Measurements from ENCODE around the gene TRMT13. TPM values are rescaled to one million over a fixed set of nuclear protein-coding genes. Genes with fewer than 3 reads are reported as not detected.

Gene TRMT13
- total and polyA plus RNA-seq, 2 of the 13 experiments (the other 11 are each of a cell fraction or from before 2014, with no cell fraction given), result 10.0 to 12.4 TPM

DNA sequence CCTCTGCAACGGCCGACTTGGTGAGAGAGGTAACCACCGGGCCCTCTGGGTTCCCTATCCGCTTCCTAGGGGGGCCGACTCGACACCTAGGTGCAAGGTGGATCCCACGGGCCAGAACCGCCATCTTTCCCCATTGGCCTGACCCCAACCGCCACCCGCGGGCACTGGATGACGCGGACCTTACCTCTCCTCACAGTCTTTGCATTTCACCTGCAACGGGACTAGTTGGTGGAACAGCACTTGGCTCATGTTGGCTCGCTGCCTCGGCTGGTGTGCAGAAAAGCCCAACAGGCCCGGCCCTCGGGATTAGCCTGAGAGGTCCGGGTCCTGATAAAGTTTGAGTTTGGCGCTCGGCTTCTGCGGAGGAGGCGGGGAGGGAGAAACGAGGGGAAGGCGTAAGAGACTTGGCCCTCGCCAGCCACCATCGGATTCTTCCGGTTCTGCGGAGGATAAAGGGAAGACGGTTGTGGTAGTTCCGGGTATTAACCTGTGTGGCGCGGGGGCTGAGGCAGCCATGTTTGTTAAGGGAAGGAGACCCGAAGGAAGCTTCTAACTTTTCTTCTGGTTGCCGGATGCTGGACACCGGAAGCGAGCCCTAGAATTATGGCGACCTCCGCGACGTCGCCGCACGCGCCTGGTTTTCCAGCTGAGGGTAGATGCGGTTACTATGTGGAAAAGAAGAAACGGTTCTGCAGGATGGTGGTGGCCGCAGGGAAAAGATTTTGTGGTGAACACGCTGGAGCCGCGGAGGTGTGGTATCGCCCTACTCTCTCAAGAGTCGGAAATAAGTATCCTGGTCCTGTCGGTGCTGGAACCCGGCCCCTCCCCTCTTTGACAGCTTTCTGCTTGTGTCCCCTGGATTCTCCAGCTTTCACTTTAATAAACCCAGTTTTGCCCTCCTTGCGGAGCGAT lies at the start of gene TRMT13, which contains the start of gene SASS6 (continued):
- TF ChIP-seq, protein P1, sequence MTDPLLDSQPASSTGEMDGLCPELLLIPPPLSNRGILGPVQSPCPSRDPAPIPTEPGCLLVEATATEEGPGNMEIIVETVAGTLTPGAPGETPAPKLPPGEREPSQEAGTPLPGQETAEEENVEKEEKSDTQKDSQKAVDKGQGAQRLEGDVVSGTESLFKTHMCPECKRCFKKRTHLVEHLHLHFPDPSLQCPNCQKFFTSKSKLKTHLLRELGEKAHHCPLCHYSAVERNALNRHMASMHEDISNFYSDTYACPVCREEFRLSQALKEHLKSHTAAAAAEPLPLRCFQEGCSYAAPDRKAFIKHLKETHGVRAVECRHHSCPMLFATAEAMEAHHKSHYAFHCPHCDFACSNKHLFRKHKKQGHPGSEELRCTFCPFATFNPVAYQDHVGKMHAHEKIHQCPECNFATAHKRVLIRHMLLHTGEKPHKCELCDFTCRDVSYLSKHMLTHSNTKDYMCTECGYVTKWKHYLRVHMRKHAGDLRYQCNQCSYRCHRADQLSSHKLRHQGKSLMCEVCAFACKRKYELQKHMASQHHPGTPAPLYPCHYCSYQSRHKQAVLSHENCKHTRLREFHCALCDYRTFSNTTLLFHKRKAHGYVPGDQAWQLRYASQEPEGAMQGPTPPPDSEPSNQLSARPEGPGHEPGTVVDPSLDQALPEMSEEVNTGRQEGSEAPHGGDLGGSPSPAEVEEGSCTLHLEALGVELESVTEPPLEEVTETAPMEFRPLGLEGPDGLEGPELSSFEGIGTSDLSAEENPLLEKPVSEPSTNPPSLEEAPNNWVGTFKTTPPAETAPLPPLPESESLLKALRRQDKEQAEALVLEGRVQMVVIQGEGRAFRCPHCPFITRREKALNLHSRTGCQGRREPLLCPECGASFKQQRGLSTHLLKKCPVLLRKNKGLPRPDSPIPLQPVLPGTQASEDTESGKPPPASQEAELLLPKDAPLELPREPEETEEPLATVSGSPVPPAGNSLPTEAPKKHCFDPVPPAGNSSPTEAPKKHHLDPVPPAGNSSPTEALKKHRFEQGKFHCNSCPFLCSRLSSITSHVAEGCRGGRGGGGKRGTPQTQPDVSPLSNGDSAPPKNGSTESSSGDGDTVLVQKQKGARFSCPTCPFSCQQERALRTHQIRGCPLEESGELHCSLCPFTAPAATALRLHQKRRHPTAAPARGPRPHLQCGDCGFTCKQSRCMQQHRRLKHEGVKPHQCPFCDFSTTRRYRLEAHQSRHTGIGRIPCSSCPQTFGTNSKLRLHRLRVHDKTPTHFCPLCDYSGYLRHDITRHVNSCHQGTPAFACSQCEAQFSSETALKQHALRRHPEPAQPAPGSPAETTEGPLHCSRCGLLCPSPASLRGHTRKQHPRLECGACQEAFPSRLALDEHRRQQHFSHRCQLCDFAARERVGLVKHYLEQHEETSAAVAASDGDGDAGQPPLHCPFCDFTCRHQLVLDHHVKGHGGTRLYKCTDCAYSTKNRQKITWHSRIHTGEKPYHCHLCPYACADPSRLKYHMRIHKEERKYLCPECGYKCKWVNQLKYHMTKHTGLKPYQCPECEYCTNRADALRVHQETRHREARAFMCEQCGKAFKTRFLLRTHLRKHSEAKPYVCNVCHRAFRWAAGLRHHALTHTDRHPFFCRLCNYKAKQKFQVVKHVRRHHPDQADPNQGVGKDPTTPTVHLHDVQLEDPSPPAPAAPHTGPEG (CRISPR knock-in tag; IDR thresholded peaks at IDR 0.05), result peak; percentile 77; the same call in 1 of the 2 replicates
- TF ChIP-seq, protein P2, sequence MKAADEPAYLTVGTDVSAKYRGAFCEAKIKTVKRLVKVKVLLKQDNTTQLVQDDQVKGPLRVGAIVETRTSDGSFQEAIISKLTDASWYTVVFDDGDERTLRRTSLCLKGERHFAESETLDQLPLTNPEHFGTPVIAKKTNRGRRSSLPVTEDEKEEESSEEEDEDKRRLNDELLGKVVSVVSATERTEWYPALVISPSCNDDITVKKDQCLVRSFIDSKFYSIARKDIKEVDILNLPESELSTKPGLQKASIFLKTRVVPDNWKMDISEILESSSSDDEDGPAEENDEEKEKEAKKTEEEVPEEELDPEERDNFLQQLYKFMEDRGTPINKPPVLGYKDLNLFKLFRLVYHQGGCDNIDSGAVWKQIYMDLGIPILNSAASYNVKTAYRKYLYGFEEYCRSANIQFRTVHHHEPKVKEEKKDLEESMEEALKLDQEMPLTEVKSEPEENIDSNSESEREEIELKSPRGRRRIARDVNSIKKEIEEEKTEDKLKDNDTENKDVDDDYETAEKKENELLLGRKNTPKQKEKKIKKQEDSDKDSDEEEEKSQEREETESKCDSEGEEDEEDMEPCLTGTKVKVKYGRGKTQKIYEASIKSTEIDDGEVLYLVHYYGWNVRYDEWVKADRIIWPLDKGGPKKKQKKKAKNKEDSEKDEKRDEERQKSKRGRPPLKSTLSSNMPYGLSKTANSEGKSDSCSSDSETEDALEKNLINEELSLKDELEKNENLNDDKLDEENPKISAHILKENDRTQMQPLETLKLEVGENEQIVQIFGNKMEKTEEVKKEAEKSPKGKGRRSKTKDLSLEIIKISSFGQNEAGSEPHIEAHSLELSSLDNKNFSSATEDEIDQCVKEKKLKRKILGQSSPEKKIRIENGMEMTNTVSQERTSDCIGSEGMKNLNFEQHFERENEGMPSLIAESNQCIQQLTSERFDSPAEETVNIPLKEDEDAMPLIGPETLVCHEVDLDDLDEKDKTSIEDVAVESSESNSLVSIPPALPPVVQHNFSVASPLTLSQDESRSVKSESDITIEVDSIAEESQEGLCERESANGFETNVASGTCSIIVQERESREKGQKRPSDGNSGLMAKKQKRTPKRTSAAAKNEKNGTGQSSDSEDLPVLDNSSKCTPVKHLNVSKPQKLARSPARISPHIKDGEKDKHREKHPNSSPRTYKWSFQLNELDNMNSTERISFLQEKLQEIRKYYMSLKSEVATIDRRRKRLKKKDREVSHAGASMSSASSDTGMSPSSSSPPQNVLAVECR (CRISPR knock-in tag; IDR thresholded peaks at IDR 0.05; ENCODE audit: borderline replicate concordance), result peak; percentile 98
- TF ChIP-seq ZNF460 (CRISPR knock-in tag; IDR thresholded peaks at IDR 0.05; ENCODE audit: borderline replicate concordance), result no peak; the same call in 1 of the 2 replicates
- 0 out of 2 replicates have a peak, but pooled peaks have one; percentile 52 for TF ChIP-seq ZNF101 (CRISPR knock-in tag; IDR thresholded peaks at IDR 0.05; ENCODE audit: borderline replicate concordance, low read depth)
- no peak for TF ChIP-seq ZNF260 (CRISPR knock-in tag; IDR thresholded peaks at IDR 0.05; ENCODE audit: borderline replicate concordance, low read depth)
- peak; percentile 91; the same call in 1 of the 2 replicates for TF ChIP-seq ZNF614 (CRISPR knock-in tag; IDR thresholded peaks at IDR 0.05; ENCODE audit: borderline replicate concordance)
- TF ChIP-seq, protein P3, sequence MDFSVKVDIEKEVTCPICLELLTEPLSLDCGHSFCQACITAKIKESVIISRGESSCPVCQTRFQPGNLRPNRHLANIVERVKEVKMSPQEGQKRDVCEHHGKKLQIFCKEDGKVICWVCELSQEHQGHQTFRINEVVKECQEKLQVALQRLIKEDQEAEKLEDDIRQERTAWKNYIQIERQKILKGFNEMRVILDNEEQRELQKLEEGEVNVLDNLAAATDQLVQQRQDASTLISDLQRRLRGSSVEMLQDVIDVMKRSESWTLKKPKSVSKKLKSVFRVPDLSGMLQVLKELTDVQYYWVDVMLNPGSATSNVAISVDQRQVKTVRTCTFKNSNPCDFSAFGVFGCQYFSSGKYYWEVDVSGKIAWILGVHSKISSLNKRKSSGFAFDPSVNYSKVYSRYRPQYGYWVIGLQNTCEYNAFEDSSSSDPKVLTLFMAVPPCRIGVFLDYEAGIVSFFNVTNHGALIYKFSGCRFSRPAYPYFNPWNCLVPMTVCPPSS (IDR thresholded peaks at IDR 0.05), result no peak
- 0 out of 2 replicates have a peak, but pooled peaks have one; percentile 12 for TF ChIP-seq ZBTB7A (CRISPR knock-in tag; IDR thresholded peaks at IDR 0.05)
- TF ChIP-seq, protein P4, sequence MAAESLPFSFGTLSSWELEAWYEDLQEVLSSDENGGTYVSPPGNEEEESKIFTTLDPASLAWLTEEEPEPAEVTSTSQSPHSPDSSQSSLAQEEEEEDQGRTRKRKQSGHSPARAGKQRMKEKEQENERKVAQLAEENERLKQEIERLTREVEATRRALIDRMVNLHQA (CRISPR knock-in tag; IDR thresholded peaks at IDR 0.05), result no peak
- TF ChIP-seq, protein P5, sequence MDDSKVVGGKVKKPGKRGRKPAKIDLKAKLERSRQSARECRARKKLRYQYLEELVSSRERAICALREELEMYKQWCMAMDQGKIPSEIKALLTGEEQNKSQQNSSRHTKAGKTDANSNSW (CRISPR knock-in tag; IDR thresholded peaks at IDR 0.05; ENCODE audit: borderline replicate concordance), result no peak
- peak; percentile 86 for TF ChIP-seq MAZ (IDR thresholded peaks at IDR 0.05; ENCODE audit: borderline replicate concordance, low read depth, low read length)
- peak; percentile 91 for TF ChIP-seq MAZ (CRISPR knock-in tag; IDR thresholded peaks at IDR 0.05; ENCODE audit: low read depth)
- TF ChIP-seq, protein P6, sequence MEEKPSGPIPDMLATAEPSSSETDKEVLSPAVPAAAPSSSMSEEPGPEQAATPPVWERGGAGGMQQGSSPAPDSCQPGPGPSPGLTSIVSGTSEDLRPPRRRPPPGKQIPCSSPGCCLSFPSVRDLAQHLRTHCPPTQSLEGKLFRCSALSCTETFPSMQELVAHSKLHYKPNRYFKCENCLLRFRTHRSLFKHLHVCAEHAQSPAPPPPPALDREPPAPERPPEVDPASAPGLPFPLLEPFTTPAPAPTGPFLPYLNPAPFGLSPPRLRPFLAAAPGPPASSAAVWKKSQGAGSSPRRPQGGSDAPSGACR (CRISPR knock-in tag; IDR thresholded peaks at IDR 0.05), result peak; percentile 63; the same call in 1 of the 2 replicates
- peak in 1 of 2 experiments; percentile 62; a peak in 2 of 4 replicates for TF ChIP-seq POLR2A (IDR thresholded peaks at IDR 0.05; ENCODE audit: insufficient read depth in 1 of 2, low read depth in 2 of 2, low read length in 2 of 2)

All from HepG2 (cell line).